Astrocyte (in vitro differentiated cells and primary cell): ENCODE results near the gene AUTS2. TPM values are rescaled to one million over a fixed set of nuclear protein-coding genes. Genes with fewer than 3 reads are reported as not detected.

Experiments used
- DNase-seq: peaks from one replicate; pipeline ENCODE4 v3.0.0-alpha.2; 2010; ENCODE audit warnings: low read depth
- FAIRE-seq: peaks from 2 replicates; lab custom pipeline; 2011; peaks lifted over from hg19 to GRCh38; lab: Jason Lieb, UNC
- H2AFZ ChIP-seq: 2 replicates; pipeline ENCODE4 v1.6.0; 2012; ENCODE audit warnings: low read depth, low read length, inconsistent platforms
- H3K27ac ChIP-seq: 2 replicates; pipeline ENCODE4 v1.5.1; 2011; ENCODE audit warnings: low read depth, low read length, inconsistent platforms
- H3K27me3 ChIP-seq: 2 replicates; pipeline ENCODE4 v1.6.0; 2011; ENCODE audit warnings: low read length, inconsistent platforms; ENCODE audit not compliant: insufficient read depth
- H3K36me3 ChIP-seq: 2 replicates; pipeline ENCODE4 v1.5.1; 2011; ENCODE audit warnings: low read length, inconsistent platforms; ENCODE audit not compliant: insufficient read depth
- H3K4me1 ChIP-seq: 2 replicates; pipeline ENCODE4 v1.5.1; 2011; ENCODE audit warnings: low read length, inconsistent platforms; ENCODE audit not compliant: insufficient read depth
- H3K4me2 ChIP-seq: 2 replicates; pipeline ENCODE4 v1.6.0; 2012; ENCODE audit warnings: low read length, inconsistent platforms
- H3K4me3 ChIP-seq: 2 replicates; pipeline ENCODE4 v1.5.1; 2011; ENCODE audit warnings: low read depth, mild to moderate bottlenecking, low read length, inconsistent platforms; ENCODE audit not compliant: insufficient read depth
- H3K79me2 ChIP-seq: 2 replicates; pipeline ENCODE4 v1.6.0; 2012; ENCODE audit warnings: mild to moderate bottlenecking, low read length, inconsistent platforms; ENCODE audit not compliant: insufficient read depth
- H3K9ac ChIP-seq: 2 replicates; pipeline ENCODE4 v1.6.0; 2012; ENCODE audit warnings: mild to moderate bottlenecking, low read length, inconsistent platforms
- H3K9me3 ChIP-seq: 2 replicates; pipeline ENCODE4 v1.5.1; 2012; ENCODE audit warnings: low read depth, mild to moderate bottlenecking, low read length, inconsistent platforms; ENCODE audit not compliant: insufficient read depth
- H4K20me1 ChIP-seq: 2 replicates; pipeline ENCODE4 v1.6.0; 2012; ENCODE audit warnings: low read length, inconsistent platforms; ENCODE audit not compliant: insufficient read depth
- H3K27ac Mint-ChIP-seq: one replicate; pipeline ENCODE4 v1.8.0; 2021; ENCODE audit warnings: mild to moderate bottlenecking, mixed read lengths; ENCODE audit not compliant: unreplicated experiment
- H3K27me3 Mint-ChIP-seq: one replicate; pipeline ENCODE4 v1.8.0; 2021; ENCODE audit warnings: low read depth, mixed read lengths; ENCODE audit not compliant: unreplicated experiment
- H3K36me3 Mint-ChIP-seq: one replicate; pipeline ENCODE4 v1.8.0; 2021; ENCODE audit warnings: low read depth, mixed read lengths; ENCODE audit not compliant: unreplicated experiment
- H3K4me1 Mint-ChIP-seq: one replicate; pipeline ENCODE4 v1.8.0; 2021; ENCODE audit warnings: low read depth, mixed read lengths; ENCODE audit not compliant: unreplicated experiment
- H3K4me3 Mint-ChIP-seq: one replicate; pipeline ENCODE4 v1.8.0; 2021; ENCODE audit warnings: mild to moderate bottlenecking, moderate library complexity, mixed read lengths; ENCODE audit not compliant: unreplicated experiment
- H3K9me3 Mint-ChIP-seq: one replicate; pipeline ENCODE4 v1.8.0; 2021; ENCODE audit warnings: mild to moderate bottlenecking, mixed read lengths; ENCODE audit not compliant: unreplicated experiment
- EZH2 ChIP-seq: IDR thresholded peaks from 2 replicates; pipeline ENCODE4 v1.6.1; 2012; ENCODE audit warnings: mild to moderate bottlenecking, low read length, inconsistent platforms; ENCODE audit not compliant: insufficient read depth
- total RNA-seq: library from RNA; stranded (reverse); gene quantifications from 2 replicates; pipeline ENCODE4 v1.2.1, GENCODE V29; 2021
- TF ChIP-seq, protein P1 (sequence below): IDR thresholded peaks from 2 replicates; pipeline ENCODE4 v1.5.1; 2011; ENCODE audit warnings: low read depth, mild to moderate bottlenecking, inconsistent platforms, low read length, moderate library complexity; ENCODE audit not compliant: insufficient read depth

Gene AUTS2
- total RNA-seq, 1 donor from 2014 or later: 73.2 TPM

DNA sequence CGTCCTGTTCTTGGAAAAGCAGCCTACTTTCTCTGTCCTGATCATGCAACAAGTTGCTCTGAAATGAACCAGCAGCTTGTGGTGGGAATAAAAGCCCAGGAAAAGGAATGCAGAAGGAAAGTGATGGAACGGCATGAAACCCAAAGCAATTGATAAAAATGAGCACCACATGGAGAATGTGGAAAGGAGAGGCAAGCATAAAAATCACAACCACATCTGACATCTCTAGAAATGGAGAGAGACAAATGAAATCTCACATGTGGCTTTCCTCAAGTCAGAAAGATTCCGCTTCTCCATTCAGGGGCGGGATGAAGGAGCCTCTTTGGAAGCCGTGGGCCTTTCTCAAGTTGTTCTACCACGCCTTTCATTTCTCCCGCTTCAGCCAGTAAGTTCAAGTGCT, 902.0 kb downstream of the AUTS2 start:
- TF ChIP-seq, protein P1, sequence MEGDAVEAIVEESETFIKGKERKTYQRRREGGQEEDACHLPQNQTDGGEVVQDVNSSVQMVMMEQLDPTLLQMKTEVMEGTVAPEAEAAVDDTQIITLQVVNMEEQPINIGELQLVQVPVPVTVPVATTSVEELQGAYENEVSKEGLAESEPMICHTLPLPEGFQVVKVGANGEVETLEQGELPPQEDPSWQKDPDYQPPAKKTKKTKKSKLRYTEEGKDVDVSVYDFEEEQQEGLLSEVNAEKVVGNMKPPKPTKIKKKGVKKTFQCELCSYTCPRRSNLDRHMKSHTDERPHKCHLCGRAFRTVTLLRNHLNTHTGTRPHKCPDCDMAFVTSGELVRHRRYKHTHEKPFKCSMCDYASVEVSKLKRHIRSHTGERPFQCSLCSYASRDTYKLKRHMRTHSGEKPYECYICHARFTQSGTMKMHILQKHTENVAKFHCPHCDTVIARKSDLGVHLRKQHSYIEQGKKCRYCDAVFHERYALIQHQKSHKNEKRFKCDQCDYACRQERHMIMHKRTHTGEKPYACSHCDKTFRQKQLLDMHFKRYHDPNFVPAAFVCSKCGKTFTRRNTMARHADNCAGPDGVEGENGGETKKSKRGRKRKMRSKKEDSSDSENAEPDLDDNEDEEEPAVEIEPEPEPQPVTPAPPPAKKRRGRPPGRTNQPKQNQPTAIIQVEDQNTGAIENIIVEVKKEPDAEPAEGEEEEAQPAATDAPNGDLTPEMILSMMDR: no peak
- TF ChIP-seq EZH2: no peak
- peaks cover 7% of the 10 kb centered on the region for H3K36me3 Mint-ChIP-seq
- Histone ChIP-seq H3K79me2 (no peaks in the 10 kb centered on the region), H3K4me1 (no peaks in the 10 kb centered on the region), H3K27me3 (no peaks in the 10 kb centered on the region), H3K4me2 (no peak overlapping the region), H3K9me3 (no peaks in the 10 kb centered on the region), H3K27ac (no peak overlapping the region), H3K36me3 (no peaks in the 10 kb centered on the region), H2AFZ (no peak overlapping the region), H4K20me1 (no peaks in the 10 kb centered on the region), H3K4me3 (no peak overlapping the region), H3K9ac (no peak overlapping the region)
- no peak overlapping the region for H3K27ac Mint-ChIP-seq
- no peak for FAIRE-seq
- H3K4me1 Mint-ChIP-seq: no peaks in the 10 kb centered on the region
- DNase-seq: peak; percentile 39
- peaks cover 2% of the 10 kb centered on the region for H3K9me3 Mint-ChIP-seq
- no peak overlapping the region for H3K4me3 Mint-ChIP-seq
- H3K27me3 Mint-ChIP-seq: no peaks in the 10 kb centered on the region

GRCh38 chr7:70502117-70502863, 904.0 kb downstream of the AUTS2 start:
- Mint-ChIP-seq H3K36me3 (peaks cover 7% of the 10 kb centered on the region), H3K27me3 (no peaks in the 10 kb centered on the region), H3K4me3 (no peak overlapping the region), H3K9me3 (peaks cover 2% of the 10 kb centered on the region), H3K27ac (no peak overlapping the region), H3K4me1 (no peaks in the 10 kb centered on the region)
- no peak overlapping the region for H2AFZ ChIP-seq
- H3K9me3 ChIP-seq: no peaks in the 10 kb centered on the region
- FAIRE-seq (no peak), DNase-seq (no peak)
- no peak overlapping the region for H3K4me3 ChIP-seq
- H3K4me2 ChIP-seq: no peak overlapping the region
- H3K4me1 ChIP-seq: no peaks in the 10 kb centered on the region
- no peaks in the 10 kb centered on the region for H4K20me1 ChIP-seq
- H3K27ac ChIP-seq: no peak overlapping the region
- no peaks in the 10 kb centered on the region for H3K27me3 ChIP-seq
- H3K36me3 ChIP-seq: no peaks in the 10 kb centered on the region
- H3K79me2 ChIP-seq: no peaks in the 10 kb centered on the region
- no peak overlapping the region for H3K9ac ChIP-seq
- TF ChIP-seq, protein P1: no peak
- TF ChIP-seq EZH2: no peak

GRCh38 chr7:70504254-70504653, 906.0 kb downstream of the AUTS2 start:
- H3K36me3 Mint-ChIP-seq: peaks cover 7% of the 10 kb centered on the region
- no peak overlapping the region for H3K4me3 Mint-ChIP-seq
- TF ChIP-seq, protein P1: no peak
- no peak for TF ChIP-seq EZH2
- no peak overlapping the region for H2AFZ ChIP-seq
- FAIRE-seq: no peak
- H3K27me3 Mint-ChIP-seq: no peaks in the 10 kb centered on the region
- H3K9me3 Mint-ChIP-seq: peaks cover 2% of the 10 kb centered on the region
- DNase-seq: no peak
- H3K4me1 Mint-ChIP-seq: no peaks in the 10 kb centered on the region
- H3K79me2 ChIP-seq: no peaks in the 10 kb centered on the region
- no peaks in the 10 kb centered on the region for H3K9me3 ChIP-seq
- no peak overlapping the region for H3K4me2 ChIP-seq
- H3K27ac Mint-ChIP-seq: no peak overlapping the region
- H3K4me1 ChIP-seq: no peaks in the 10 kb centered on the region
- H3K36me3 ChIP-seq: no peaks in the 10 kb centered on the region
- no peak overlapping the region for H3K4me3 ChIP-seq
- no peaks in the 10 kb centered on the region for H3K27me3 ChIP-seq
- no peak overlapping the region for H3K9ac ChIP-seq
- no peaks in the 10 kb centered on the region for H4K20me1 ChIP-seq
- no peak overlapping the region for H3K27ac ChIP-seq
